IMR-90 (cell line): ENCODE measurements around the gene CCDC50. TPM values are rescaled to one million over a fixed set of nuclear protein-coding genes. Genes with fewer than 3 reads are reported as not detected.

Experiments
- ATAC-seq: fragments of 200-7000 bp; cut with Tn5 transposase; 2 replicates; pipeline ENCODE4 v1.9.1; 2020; ENCODE audit warnings: low read depth, mild to moderate bottlenecking, moderate library complexity
- BruUV-seq: library from RNA; stranded (reverse); fragments of 400-500 nt; replicated peaks from 2 replicates; lab custom pipeline; 2021; lab: Mats Ljungman, UMichigan
- CTCF ChIA-PET: fragments of 300-600 bp; formaldehyde crosslinking; extraction: SDS; loops from one replicate; lab custom pipeline; 2021; ENCODE audit warnings: antibody characterized with exemption; lab: Yijun Ruan, JAX
- POLR2A ChIA-PET: fragments of 300-600 bp; sonication (Branson Sonifier 250); formaldehyde crosslinking; loops from one replicate; lab custom pipeline; 2022; ENCODE audit warnings: antibody characterized with exemption; ENCODE audit not compliant: unreplicated experiment; lab: Charles Lee
- DNase-seq: peaks from one replicate; pipeline ENCODE4 v3.0.0; 2013
- H2AFZ ChIP-seq: replicated peaks from 2 replicates; pipeline ENCODE3; 2013; ENCODE audit warnings: low read length, mild to moderate bottlenecking; ENCODE audit not compliant: poor library complexity
- H2AK5ac ChIP-seq: 2 replicates; pipeline ENCODE4 v1.6.1; 2013; ENCODE audit warnings: low read depth, low read length, inconsistent platforms
- H2AK9ac ChIP-seq: replicated peaks from 2 replicates; pipeline ENCODE3; 2013; ENCODE audit warnings: mild to moderate bottlenecking, low read depth, low read length, moderate library complexity; ENCODE audit not compliant: poor library complexity
- H2BK120ac ChIP-seq: 2 replicates; pipeline ENCODE4 v1.6.1; 2013; ENCODE audit warnings: low read depth, low read length, inconsistent platforms
- H2BK15ac ChIP-seq: 3 replicates; pipeline ENCODE4 v1.6.1; 2013; ENCODE audit warnings: low read depth, low read length, inconsistent platforms
- H2BK20ac ChIP-seq: 2 replicates; pipeline ENCODE4 v1.6.1; 2013; ENCODE audit warnings: low read depth, mild to moderate bottlenecking, inconsistent platforms, low read length, moderate library complexity
- H2BK5ac ChIP-seq: 2 replicates; pipeline ENCODE4 v1.6.1; 2013; ENCODE audit warnings: mild to moderate bottlenecking, low read depth, low read length, inconsistent platforms; ENCODE audit not compliant: poor library complexity, severe bottlenecking
- H3K14ac ChIP-seq: replicated peaks from 2 replicates; pipeline ENCODE4 v1.6.1; 2013; ENCODE audit warnings: low read depth, low read length, inconsistent platforms
- H3K18ac ChIP-seq: 2 replicates; pipeline ENCODE4 v1.6.1; 2013; ENCODE audit warnings: low read depth, low read length, control low read depth
- H3K23ac ChIP-seq: 2 replicates; pipeline ENCODE4 v1.6.1; 2013; ENCODE audit warnings: low read depth, low read length, inconsistent platforms
- H3K27ac ChIP-seq: 2 replicates; pipeline ENCODE4 v1.5.1; 2013; ENCODE audit warnings: mild to moderate bottlenecking, control low read depth, low read length; ENCODE audit not compliant: insufficient read depth
- H3K27me3 ChIP-seq: 2 replicates; pipeline ENCODE4 v1.6.1; 2013; ENCODE audit warnings: low read length; ENCODE audit not compliant: control insufficient read depth, insufficient read depth
- H3K36me3 ChIP-seq: 2 replicates; pipeline ENCODE4 v1.6.1; 2013; ENCODE audit warnings: low read length, mixed read lengths; ENCODE audit not compliant: control insufficient read depth, insufficient read depth
- H3K4ac ChIP-seq: 2 replicates; pipeline ENCODE4 v1.6.1; 2013; ENCODE audit warnings: low read depth, low read length, inconsistent platforms
- H3K4me1 ChIP-seq: 2 replicates; pipeline ENCODE4 v1.6.1; 2013; ENCODE audit warnings: low read length, mixed read lengths; ENCODE audit not compliant: control insufficient read depth, insufficient read depth
- H3K4me2 ChIP-seq: 2 replicates; pipeline ENCODE4 v1.6.1; 2013; ENCODE audit warnings: low read depth, mild to moderate bottlenecking, control low read depth, low read length, moderate library complexity
- H3K4me3 ChIP-seq: 2 replicates; pipeline ENCODE4 v1.5.1; 2013; ENCODE audit warnings: low read depth, mild to moderate bottlenecking, control low read depth, low read length, moderate library complexity; ENCODE audit not compliant: insufficient read depth
- H3K56ac ChIP-seq: 2 replicates; pipeline ENCODE4 v1.6.1; 2013; ENCODE audit warnings: low read length, inconsistent platforms; ENCODE audit not compliant: insufficient read depth; ENCODE audit errors: extremely low read depth
- H3K79me1 ChIP-seq, 2 experiments: 2 replicates each; pipeline ENCODE4 v1.6.1; 2013; ENCODE audit warnings: low read length in 2 of 2, inconsistent platforms in 1 of 2, low read depth in 1 of 2
- H3K9ac ChIP-seq: 2 replicates; pipeline ENCODE4 v1.6.1; 2013; ENCODE audit warnings: low read depth, low read length, control low read depth
- H3K9me1 ChIP-seq: 2 replicates; pipeline ENCODE4 v1.6.1; 2013; ENCODE audit warnings: low read length, inconsistent platforms; ENCODE audit not compliant: insufficient read depth
- H3K9me3 ChIP-seq: 2 replicates; pipeline ENCODE4 v1.6.1; 2013; ENCODE audit warnings: low read length; ENCODE audit not compliant: control insufficient read depth, insufficient read depth
- H4K20me1 ChIP-seq: 2 replicates; pipeline ENCODE4 v1.6.1; 2013; ENCODE audit warnings: low read length, inconsistent platforms; ENCODE audit not compliant: insufficient read depth
- H4K5ac ChIP-seq: 2 replicates; pipeline ENCODE4 v1.6.1; 2013; ENCODE audit warnings: mild to moderate bottlenecking, low read depth, low read length, control low read depth
- H4K8ac ChIP-seq, 2 experiments: 2 replicates each; pipeline ENCODE4 v1.6.1; 2013; ENCODE audit warnings: low read depth in 2 of 2, low read length in 2 of 2, control low read depth in 1 of 2, inconsistent platforms in 1 of 2
- H4K91ac ChIP-seq: 2 replicates; pipeline ENCODE4 v1.6.1; 2013; ENCODE audit warnings: low read depth, low read length, inconsistent platforms; ENCODE audit not compliant: insufficient read depth
- CEBPB ChIP-seq: IDR thresholded peaks from 2 replicates; pipeline ENCODE4 v1.6.1; 2012; ENCODE audit warnings: low read depth, low read length, improper control_type of control experiment
- RFX5 ChIP-seq: IDR thresholded peaks from 2 replicates; pipeline ENCODE4 v1.8.0; 2012; ENCODE audit warnings: low read depth, mild to moderate bottlenecking, low read length, moderate library complexity
- WGBS, 2 experiments: methylation state at CpG; one replicate each; pipeline versions ENCODE4 v1.1.5 to v1.1.7; 2013; ENCODE audit warnings: missing lambda C conversion rate in 2 of 2; ENCODE audit not compliant: insufficient read length in 1 of 2; ENCODE audit errors: extremely low coverage in 2 of 2; 5-methylcytosine and 5-hydroxymethylcytosine counted together
- dilution Hi-C: fragments of 300-500 bp; cut with HindIII; formaldehyde crosslinking; loops from one replicate; pipeline ENCODE4 v1.14.3; 2018; ENCODE audit warnings: low sequenced_read_pairs; ENCODE audit not compliant: unreplicated experiment
- in situ Hi-C: fragments of 300-500 bp; cut with MboI; formaldehyde crosslinking; loops from 3 replicates; pipeline ENCODE4 v1.14.3; 2019; ENCODE audit warnings: low sequenced_read_pairs, inconsistent platforms, mixed read lengths
- intact Hi-C: fragments of 100-400 bp; cut with micrococcal nuclease; formaldehyde crosslinking; loops from 2 replicates; pipeline ENCODE4 v1.10.0; 2022
- polyA plus RNA-seq, 3 experiments: library from polyadenylated mRNA; depleted of rRNA; stranded (reverse); fragments of >200 nt; gene quantifications; 2 replicates each; pipeline ENCODE4 v1.2.3, GENCODE V29; 2012; ENCODE audit warnings: low replicate concordance in 1 of 3
- total RNA-seq: library from RNA; depleted of rRNA; stranded (reverse); fragments of >200 nt; gene quantifications from 2 replicates; pipeline ENCODE4 v1.2.3, GENCODE V29; 2012

The CCDC50 gene
- total and polyA plus RNA-seq, 2 of the 4 experiments (the other 2 are of a cell fraction): 59.0 to 63.1 TPM

DNA sequence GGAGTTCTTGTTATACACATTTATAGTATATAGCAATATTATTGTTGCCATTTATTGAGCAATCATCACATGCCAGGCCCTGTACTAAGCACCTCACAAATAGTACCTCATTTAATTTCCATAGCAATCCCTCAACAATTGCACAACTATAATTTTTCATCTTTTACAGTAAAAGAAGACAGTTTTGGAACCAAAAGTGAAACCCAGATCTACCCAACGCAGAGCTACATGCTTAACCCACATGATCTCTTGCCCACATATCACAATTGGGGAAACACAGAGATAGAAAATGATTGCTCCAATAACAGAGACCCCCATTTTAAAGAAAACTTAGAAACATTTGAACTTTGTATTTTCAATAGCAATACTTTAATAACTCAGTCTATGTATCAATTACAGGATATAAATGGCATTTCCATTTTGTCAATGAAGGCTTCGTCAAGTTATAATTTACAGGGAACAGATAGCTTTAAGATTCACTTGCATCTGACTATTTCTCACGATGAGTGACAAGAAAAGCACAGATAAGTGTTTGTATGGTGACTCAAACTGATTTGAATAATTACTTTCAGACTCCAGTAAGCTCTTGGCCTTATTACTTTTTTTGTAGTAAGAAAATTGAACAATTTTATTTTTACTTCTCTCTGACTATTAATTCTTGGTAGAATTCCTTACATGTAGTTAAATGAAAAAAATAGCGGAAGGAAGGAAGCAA lies 38.7 kb upstream of the CCDC50 start:
- WGBS, 2 experiments: 100% methylated on average over 1 of the region's 4 CpGs; no CpG with 5 or more reads in 1 of the 2 experiments
- ChIA-PET POLR2A (no interaction called here), CTCF (no interaction called here)
- H3K27ac ChIP-seq: no peak overlapping the region
- DNase-seq: no peak
- H2AK9ac ChIP-seq: no peak overlapping the region
- H3K36me3 ChIP-seq: no peaks in the 10 kb centered on the region
- intact Hi-C loops (no loop called here), in situ Hi-C loops (no loop called here), dilution Hi-C loops (no loop called here)
- BruUV-seq: no TSS peak
- H3K4me2 ChIP-seq: no peak overlapping the region
- H2BK120ac ChIP-seq: no peak overlapping the region
- no peak overlapping the region for H3K18ac ChIP-seq
- no peak overlapping the region for H2BK15ac ChIP-seq
- H2BK5ac ChIP-seq: no peak overlapping the region
- no peaks in the 10 kb centered on the region for H4K20me1 ChIP-seq
- no peaks in the 10 kb centered on the region for H3K4me1 ChIP-seq
- no peak overlapping the region for H4K8ac ChIP-seq
- H3K9me3 ChIP-seq: no peaks in the 10 kb centered on the region
- H3K4me3 ChIP-seq: no peak overlapping the region
- no peak overlapping the region for H3K14ac ChIP-seq
- TF ChIP-seq RFX5 (no peak), CEBPB (peak; percentile 53; the same call in 1 of the 2 replicates)
- no peaks in the 10 kb centered on the region for H3K79me1 ChIP-seq
- no peak overlapping the region for H3K56ac ChIP-seq
- no peak overlapping the region for H2BK20ac ChIP-seq
- no peak overlapping the region for H3K4ac ChIP-seq
- H2AFZ ChIP-seq: no peak overlapping the region
- H2AK5ac ChIP-seq: no peak overlapping the region
- no peak for ATAC-seq
- no peaks in the 10 kb centered on the region for H3K27me3 ChIP-seq
- no peak overlapping the region for H3K23ac ChIP-seq
- no peak overlapping the region for H4K91ac ChIP-seq
- no peaks in the 10 kb centered on the region for H3K9me1 ChIP-seq
- no peak overlapping the region for H4K5ac ChIP-seq
- no peak overlapping the region for H3K9ac ChIP-seq
